Liver (tissue), 9 donors: Measurements from ENCODE around the gene CLDN16. TPM values are rescaled to one million over a fixed set of nuclear protein-coding genes. Genes with fewer than 3 reads are reported as not detected.

ENCODE experiments used
- DNase-seq: peaks from one replicate; pipeline ENCODE4 v3.0.0-alpha.2; 2017; ENCODE audit warnings: low spot score
- H3K27ac ChIP-seq, 2 donors: one replicate each; pipeline ENCODE4 v1.7.0; 2013; ENCODE audit warnings: inconsistent platforms in 2 of 2, low read length in 2 of 2, control low read depth in 1 of 2, low read depth in 1 of 2, mild to moderate bottlenecking in 1 of 2
- H3K27me3 ChIP-seq, 4 donors: one replicate each; pipeline versions ENCODE4 v1.6.1 to v1.7.0; 2013; ENCODE audit warnings: low read length in 3 of 4, inconsistent platforms in 1 of 4, mild to moderate bottlenecking in 1 of 4, moderate library complexity in 1 of 4; ENCODE audit not compliant: control insufficient read depth in 4 of 4, insufficient read depth in 4 of 4
- H3K36me3 ChIP-seq, 4 donors: one replicate each; pipeline versions ENCODE4 v1.6.1 to v1.7.0; 2013; ENCODE audit warnings: low read length in 3 of 4, mild to moderate bottlenecking in 3 of 4, low read depth in 1 of 4, moderate library complexity in 1 of 4; ENCODE audit not compliant: control insufficient read depth in 4 of 4, insufficient read depth in 3 of 4
- H3K4me1 ChIP-seq, 4 donors: one replicate each; pipeline versions ENCODE4 v1.6.1 to v1.7.0; 2013; ENCODE audit warnings: low read length in 3 of 4, mild to moderate bottlenecking in 3 of 4, moderate library complexity in 1 of 4; ENCODE audit not compliant: control insufficient read depth in 4 of 4, insufficient read depth in 4 of 4
- H3K4me3 ChIP-seq, 3 donors: one replicate each; pipeline versions ENCODE4 v1.6.1 to v1.7.0; 2013; ENCODE audit warnings: low read length in 3 of 3, control low read depth in 1 of 3, low read depth in 1 of 3, mild to moderate bottlenecking in 1 of 3
- H3K9ac ChIP-seq, 2 donors: one replicate each; pipeline ENCODE4 v1.7.0; 2013; ENCODE audit warnings: low read length in 2 of 2, mild to moderate bottlenecking in 2 of 2, moderate library complexity in 2 of 2, control low read depth in 1 of 2, low read depth in 1 of 2
- H3K9me3 ChIP-seq, 4 donors: one replicate each; pipeline versions ENCODE4 v1.6.1 to v1.7.0; 2013; ENCODE audit warnings: low read length in 3 of 4; ENCODE audit not compliant: control insufficient read depth in 4 of 4
- FOXA1 ChIP-seq: IDR thresholded peaks from 2 replicates; pipeline ENCODE4 v1.6.1; 2016; ENCODE audit warnings: antibody characterized with exemption
- GABPA ChIP-seq, 2 donors: IDR thresholded peaks in 1 of 2; conservative IDR thresholded peaks in 1 of 2; 2 replicates each; pipeline ENCODE4 v1.6.1; 2016; ENCODE audit warnings: antibody characterized with exemption in 2 of 2, mild to moderate bottlenecking in 1 of 2, moderate library complexity in 1 of 2
- HNF4G ChIP-seq: IDR thresholded peaks from 2 replicates; pipeline ENCODE4 v1.6.1; 2016; ENCODE audit warnings: antibody characterized with exemption
- JUND ChIP-seq, 2 donors: IDR thresholded peaks; 2 replicates each; pipeline ENCODE4 v1.6.1; 2016; ENCODE audit warnings: antibody characterized with exemption in 2 of 2
- NR2F2 ChIP-seq: IDR thresholded peaks from 2 replicates; pipeline ENCODE4 v1.6.1; 2016; ENCODE audit warnings: antibody characterized with exemption
- RAD21 ChIP-seq, 2 donors: IDR thresholded peaks; 2 replicates each; pipeline ENCODE4 v1.6.1; 2016; ENCODE audit warnings: antibody characterized with exemption in 2 of 2, mild to moderate bottlenecking in 2 of 2
- REST ChIP-seq: IDR thresholded peaks from 2 replicates; pipeline ENCODE4 v1.6.1; 2016; ENCODE audit warnings: antibody characterized with exemption, mild to moderate bottlenecking
- RXRA ChIP-seq, 2 donors: IDR thresholded peaks; 2 replicates each; pipeline ENCODE4 v1.6.1; 2017 to 2018; ENCODE audit warnings: antibody characterized with exemption in 2 of 2, mild to moderate bottlenecking in 1 of 2
- WGBS: extraction: QIAGEN DNeasy Blood & Tissue Kit; methylation state at CpG from one replicate; pipeline ENCODE4 v1.1.7; 2013; 5-methylcytosine and 5-hydroxymethylcytosine counted together
- polyA plus RNA-seq, 2 donors: library from polyadenylated mRNA; stranded (reverse) in 1 of 2; unstranded in 1 of 2; fragments of 200-250 nt in 1 of 2; fragments of >200 nt in 1 of 2; fragmentation: Nextera tagmentation in 1 of 2; extraction: Ambion mirVana in 1 of 2; gene quantifications; one replicate each; pipeline versions ENCODE4 v1.2.1 to v1.2.3, GENCODE V29; 2013 to 2015
- total RNA-seq, 2 donors: library from RNA; depleted of rRNA; stranded (reverse); fragments of >200 nt; gene quantifications; one replicate each; pipeline ENCODE4 v1.2.3, GENCODE V29; 2014
- TF ChIP-seq, protein P1 (sequence below): IDR thresholded peaks from 2 replicates; pipeline ENCODE4 v1.6.1; 2016; ENCODE audit warnings: antibody characterized with exemption
- TF ChIP-seq, protein P2 (sequence below): fragments of 150-350 bp; IDR thresholded peaks from 2 replicates; pipeline ENCODE4 v1.5.1; 2017; ENCODE audit warnings: improper control_type of control experiment, low read depth, low read length; ENCODE audit not compliant: missing input control
- donor health status: healthy.
- donor health status: healthy.
- donor health status: healthy.
- donor health status: healthy.
- donor health status: healthy.

Gene CLDN16
- under 1 TPM; 0.75 to 0.89 TPM for total RNA-seq
- under 1 TPM; 0.22 to 0.64 TPM for polyA plus RNA-seq

DNA sequence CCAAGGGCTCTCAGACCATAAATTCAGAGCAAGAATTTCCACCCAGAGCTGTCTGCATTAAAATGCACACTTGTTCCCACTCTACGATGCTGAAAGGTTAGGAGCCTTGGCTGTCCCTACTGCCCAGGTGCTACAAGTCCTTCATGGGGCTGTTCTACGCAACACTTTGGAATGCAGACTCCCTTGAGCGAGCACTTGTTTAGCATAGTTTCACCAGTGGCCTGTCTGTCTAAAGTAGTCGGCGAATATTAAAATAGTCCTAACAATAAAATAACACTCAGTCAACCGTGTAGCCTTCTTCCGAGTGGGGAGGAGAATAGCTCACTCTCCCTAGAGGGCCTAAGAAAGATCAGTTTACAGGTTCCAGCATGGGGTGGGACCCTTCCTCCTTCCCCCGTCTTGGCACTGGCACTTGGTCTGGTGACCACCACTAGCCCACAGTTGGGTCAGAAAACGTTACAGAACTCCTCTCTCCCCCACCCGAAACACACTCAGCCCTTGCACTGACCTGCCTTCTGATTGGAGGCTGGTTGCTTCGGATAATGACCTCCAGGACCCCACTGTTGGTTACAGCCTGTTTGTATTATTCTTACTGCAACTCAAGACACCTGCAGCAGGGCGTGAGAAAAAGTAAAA is at the start of gene CLDN16:
TSS of gene CLDN16 (plus strand) at position 586 of the 636 bp plus-strand sequence. CDS start 167 bp downstream, outside the sequence.
- WGBS: 93% methylated on average over 12 of the region's 12 CpGs
- H3K4me3 ChIP-seq: no peak within 1 kb of the TSS
- no peaks in the 10 kb centered on the region for H3K27me3 ChIP-seq
- H3K4me1 ChIP-seq: peaks cover 0 to 3% (median 0%) of the 10 kb centered on the region in 4 donors
- no peak for DNase-seq
- TF ChIP-seq, protein P1, sequence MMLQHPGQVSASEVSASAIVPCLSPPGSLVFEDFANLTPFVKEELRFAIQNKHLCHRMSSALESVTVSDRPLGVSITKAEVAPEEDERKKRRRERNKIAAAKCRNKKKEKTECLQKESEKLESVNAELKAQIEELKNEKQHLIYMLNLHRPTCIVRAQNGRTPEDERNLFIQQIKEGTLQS: no peak
- no peak for TF ChIP-seq JUND (IDR thresholded peaks at IDR 0.05)
- no peaks in the 10 kb centered on the region for H3K36me3 ChIP-seq
- no peaks in the 10 kb centered on the region for H3K9me3 ChIP-seq
- H3K27ac ChIP-seq: no peak within 1 kb of the TSS
- no peak within 1 kb of the TSS for H3K9ac ChIP-seq

DNA sequence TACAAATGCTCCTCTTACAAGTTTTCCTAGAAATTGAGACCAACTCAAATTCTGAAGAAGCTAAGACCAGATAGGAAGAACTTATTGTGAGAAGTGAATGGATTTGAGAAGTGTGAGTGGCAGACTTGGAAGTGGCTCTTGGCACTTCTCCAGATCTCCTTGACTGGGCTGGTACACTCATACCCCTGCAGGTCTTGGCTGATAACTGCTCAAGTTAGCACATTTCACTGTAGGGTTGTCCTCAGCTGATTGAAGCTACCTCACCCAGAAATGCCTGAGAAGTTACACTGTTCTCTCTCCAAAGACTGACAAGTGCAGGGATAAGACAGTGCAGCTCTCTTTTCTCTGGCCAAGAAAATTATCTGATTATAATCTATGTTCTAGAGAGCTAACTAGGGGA is 49.2 kb upstream of the CLDN16 start:
- TF ChIP-seq JUND (IDR thresholded peaks at IDR 0.05) (no peak), NR2F2 (no peak), HNF4G (no peak), RAD21 (IDR thresholded peaks at IDR 0.05) (no peak), FOXA1 (no peak), GABPA (IDR thresholded peaks at IDR 0.05 in 1 of 2, conservative IDR thresholded peaks at IDR 0.05 in 1 of 2) (no peak)
- TF ChIP-seq, protein P2, sequence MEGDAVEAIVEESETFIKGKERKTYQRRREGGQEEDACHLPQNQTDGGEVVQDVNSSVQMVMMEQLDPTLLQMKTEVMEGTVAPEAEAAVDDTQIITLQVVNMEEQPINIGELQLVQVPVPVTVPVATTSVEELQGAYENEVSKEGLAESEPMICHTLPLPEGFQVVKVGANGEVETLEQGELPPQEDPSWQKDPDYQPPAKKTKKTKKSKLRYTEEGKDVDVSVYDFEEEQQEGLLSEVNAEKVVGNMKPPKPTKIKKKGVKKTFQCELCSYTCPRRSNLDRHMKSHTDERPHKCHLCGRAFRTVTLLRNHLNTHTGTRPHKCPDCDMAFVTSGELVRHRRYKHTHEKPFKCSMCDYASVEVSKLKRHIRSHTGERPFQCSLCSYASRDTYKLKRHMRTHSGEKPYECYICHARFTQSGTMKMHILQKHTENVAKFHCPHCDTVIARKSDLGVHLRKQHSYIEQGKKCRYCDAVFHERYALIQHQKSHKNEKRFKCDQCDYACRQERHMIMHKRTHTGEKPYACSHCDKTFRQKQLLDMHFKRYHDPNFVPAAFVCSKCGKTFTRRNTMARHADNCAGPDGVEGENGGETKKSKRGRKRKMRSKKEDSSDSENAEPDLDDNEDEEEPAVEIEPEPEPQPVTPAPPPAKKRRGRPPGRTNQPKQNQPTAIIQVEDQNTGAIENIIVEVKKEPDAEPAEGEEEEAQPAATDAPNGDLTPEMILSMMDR: no peak
- no peak overlapping the region for H3K27ac ChIP-seq

DNA sequence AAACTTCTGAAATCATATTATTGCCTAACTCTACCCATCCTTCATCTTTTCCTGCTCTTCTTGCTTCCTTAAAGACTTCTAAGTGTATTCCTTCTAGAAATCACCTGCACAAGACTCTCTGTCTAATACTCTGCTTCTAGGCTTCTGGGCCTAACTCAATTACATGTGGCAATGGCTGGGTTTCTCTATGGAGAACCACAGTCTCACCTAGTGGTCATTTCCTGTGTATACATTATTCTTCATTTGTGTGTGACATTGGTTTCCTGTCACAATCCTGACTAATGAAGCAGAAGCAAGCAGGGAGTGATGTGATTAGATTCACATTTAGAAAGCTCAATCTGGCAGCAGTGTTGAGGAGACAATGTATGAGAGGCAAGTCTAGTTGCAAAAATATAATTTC is 48.8 kb upstream of the CLDN16 start:
- Histone ChIP-seq H3K27ac (no peak overlapping the region), H3K9ac (no peak overlapping the region), H3K4me3 (no peak overlapping the region), H3K4me1 (peaks cover 5 to 26% (median 16%) of the 10 kb centered on the region in 4 donors), H3K27me3 (no peaks in the 10 kb centered on the region), H3K9me3 (no peaks in the 10 kb centered on the region), H3K36me3 (no peaks in the 10 kb centered on the region)
- no peak for DNase-seq
- TF ChIP-seq, protein P2: peak; percentile 34
- TF ChIP-seq REST (no peak), RAD21 (IDR thresholded peaks at IDR 0.05) (peak; percentile 60 to 68), RXRA (IDR thresholded peaks at IDR 0.05) (no peak)

More for the DNA sequence above, 49.2 kb upstream of the CLDN16 start:
- no peak for DNase-seq
- Histone ChIP-seq H3K4me1 (peaks cover 5 to 26% (median 17%) of the 10 kb centered on the region in 4 donors), H3K27me3 (no peaks in the 10 kb centered on the region), H3K9me3 (no peaks in the 10 kb centered on the region), H3K36me3 (no peaks in the 10 kb centered on the region), H3K4me3 (no peak overlapping the region), H3K9ac (no peak overlapping the region)
